OCI-LY7 (cell line): ENCODE results near the gene DNAL4. TPM values are rescaled to one million over a fixed set of nuclear protein-coding genes. Genes with fewer than 3 reads are reported as not detected.

Experiments
- BruUV-seq: library from RNA; stranded (reverse); fragments of 400-500 nt; replicated peaks from 2 replicates; lab custom pipeline; 2021; lab: Mats Ljungman, UMichigan
- CTCF ChIA-PET: fragments of 300-600 bp; sonication (Branson Sonifier 250); formaldehyde crosslinking; loops from one replicate; lab custom pipeline; 2022; ENCODE audit warnings: antibody characterized with exemption; ENCODE audit not compliant: unreplicated experiment; lab: Charles Lee
- POLR2A ChIA-PET: fragments of 300-600 bp; sonication (Branson Sonifier 250); formaldehyde crosslinking; loops from one replicate; lab custom pipeline; 2022; ENCODE audit warnings: antibody characterized with exemption; lab: Charles Lee
- DNase-seq: peaks from one replicate; pipeline ENCODE4 v3.0.0-alpha.2; 2015; ENCODE audit warnings: low spot score
- H2AFZ ChIP-seq: fragments of 200-600 bp; sonication (generic), shearing (Covaris generic); 2 replicates; pipeline ENCODE4 v1.6.1; 2014; ENCODE audit warnings: mild to moderate bottlenecking, antibody characterized with exemption, low read length, moderate library complexity
- H3K27ac ChIP-seq: fragments of 200-600 bp; sonication (generic); 2 replicates; pipeline ENCODE4 v1.5.1; 2014; ENCODE audit warnings: mixed run types, low read depth, mild to moderate bottlenecking, moderate library complexity, low read length, inconsistent platforms; ENCODE audit not compliant: poor library complexity, severe bottlenecking
- H3K36me3 ChIP-seq: fragments of 200-600 bp; sonication (generic); 2 replicates; pipeline ENCODE4 v1.6.1; 2014; ENCODE audit warnings: mild to moderate bottlenecking, antibody characterized with exemption, low read length, moderate library complexity, mixed read lengths; ENCODE audit not compliant: insufficient read depth
- H3K4me1 ChIP-seq: fragments of 200-600 bp; sonication (generic); 2 replicates; pipeline ENCODE4 v1.5.1; 2014; ENCODE audit warnings: mild to moderate bottlenecking, low read length; ENCODE audit not compliant: insufficient read depth, poor library complexity, severe bottlenecking
- H3K4me2 ChIP-seq: fragments of 200-600 bp; sonication (generic); 2 replicates; pipeline ENCODE4 v1.6.1; 2014; ENCODE audit warnings: mild to moderate bottlenecking, low read length
- H3K4me3 ChIP-seq: fragments of 200-600 bp; sonication (generic); 2 replicates; pipeline ENCODE4 v1.5.1; 2014; ENCODE audit warnings: mild to moderate bottlenecking, low read depth, low read length; ENCODE audit not compliant: poor library complexity, severe bottlenecking
- H3K79me2 ChIP-seq: fragments of 200-600 bp; sonication (generic); 2 replicates; pipeline ENCODE4 v1.6.1; 2016; ENCODE audit warnings: low read depth, mild to moderate bottlenecking, low read length, moderate library complexity, mixed read lengths; ENCODE audit not compliant: insufficient read depth
- H3K9me2 ChIP-seq: fragments of 200-600 bp; sonication (generic); 2 replicates; pipeline ENCODE4 v1.6.1; 2016; ENCODE audit warnings: mild to moderate bottlenecking, low read length, mixed read lengths; ENCODE audit not compliant: insufficient read depth
- H3K9me3 ChIP-seq: fragments of 200-600 bp; sonication (generic); 2 replicates; pipeline ENCODE4 v1.6.1; 2014; ENCODE audit warnings: mild to moderate bottlenecking, mixed run types, low read length, mixed read lengths
- H4K20me1 ChIP-seq: fragments of 200-600 bp; sonication (generic); 2 replicates; pipeline ENCODE4 v1.6.1; 2014; ENCODE audit warnings: mild to moderate bottlenecking, antibody characterized with exemption, low read length, moderate library complexity, mixed read lengths; ENCODE audit not compliant: insufficient read depth
- CTCF ChIP-seq: fragments of 200-600 bp; sonication (generic); conservative IDR thresholded peaks from 2 replicates; pipeline ENCODE4 v1.5.1; 2014; ENCODE audit warnings: mild to moderate bottlenecking, antibody characterized with exemption, low read length, moderate library complexity, mixed read lengths
- EZH2phosphoT487 ChIP-seq: fragments of 200-600 bp; sonication (generic); IDR thresholded peaks from 2 replicates; pipeline ENCODE4 v1.6.1; 2018; ENCODE audit warnings: low read depth, borderline replicate concordance, mild to moderate bottlenecking, mixed run types, antibody characterized with exemption, low read length, moderate library complexity, mixed read lengths
- intact Hi-C: fragments of 100-400 bp; cut with micrococcal nuclease; formaldehyde crosslinking; loops from one replicate; pipeline ENCODE4 v1.10.0; 2022; ENCODE audit not compliant: unreplicated experiment
- total RNA-seq, 2 experiments: library from RNA; depleted of rRNA in 1 of 2; stranded (reverse); fragments of >200 nt in 1 of 2; shearing (Covaris generic) in 1 of 2; gene quantifications; 2 replicates each; pipeline ENCODE4 v1.2.3, GENCODE V29; 2014 to 2022

Gene DNAL4
- total RNA-seq, 2 experiments from 2014 or later, result 6.6 to 7.1 TPM

DNA sequence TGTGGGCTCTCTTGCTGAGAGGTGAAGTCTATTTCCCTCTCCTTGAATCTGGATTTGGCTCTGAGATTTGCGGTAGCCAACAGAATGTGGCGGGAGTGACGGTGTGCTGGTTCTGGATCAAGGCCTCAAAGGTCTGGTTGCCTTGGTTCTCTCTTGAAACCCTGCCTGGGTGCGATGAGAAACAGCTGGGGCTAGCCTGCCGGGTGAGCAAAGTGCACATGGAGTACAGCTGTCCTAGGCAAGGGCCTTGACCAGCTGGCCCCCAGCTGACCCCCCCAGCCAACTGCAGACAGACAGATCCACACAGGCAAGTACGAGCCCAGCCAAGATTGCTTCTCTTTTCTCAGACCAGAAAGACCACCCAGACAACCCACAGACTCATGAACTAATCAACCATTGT, 49.0 kb downstream of the DNAL4 start:
- TF ChIP-seq CTCF (no peak), EZH2phosphoT487 (no peak)
- intact Hi-C loops, result no loop called here
- ChIA-PET POLR2A (interaction anchor here (0.5 kb wide), 1 partner anchor 12 kb away, joined by 3 read pairs; no protein-coding TSS in a partner anchor), CTCF (interaction anchor here (0.6 kb wide), 1 partner anchor 175 kb away, joined by 3 read pairs; no protein-coding TSS in a partner anchor)
- H3K9me2 ChIP-seq, result no peaks in the 10 kb centered on the region
- H3K36me3 ChIP-seq, result peaks cover 95% of the 10 kb centered on the region
- H3K27ac ChIP-seq, result no peak overlapping the region
- no peaks in the 10 kb centered on the region for H3K9me3 ChIP-seq
- no peak overlapping the region for H2AFZ ChIP-seq
- H3K4me1 ChIP-seq, result no peaks in the 10 kb centered on the region
- H3K79me2 ChIP-seq, result no peaks in the 10 kb centered on the region
- no peak for DNase-seq
- no peak overlapping the region for H3K4me3 ChIP-seq
- no TSS peak for BruUV-seq
- no peak overlapping the region for H3K4me2 ChIP-seq
- no peaks in the 10 kb centered on the region for H4K20me1 ChIP-seq

- Histone ChIP-seq H3K4me1 (no peaks in the 10 kb centered on the region), H3K9me2 (no peaks in the 10 kb centered on the region), H3K36me3 (peaks cover 97% of the 10 kb centered on the region), H3K4me2 (no peak overlapping the region), H3K27ac (no peak overlapping the region), H3K4me3 (no peak overlapping the region), H3K9me3 (no peaks in the 10 kb centered on the region), H2AFZ (no peak overlapping the region), H3K79me2 (no peaks in the 10 kb centered on the region), H4K20me1 (no peaks in the 10 kb centered on the region)
- ChIA-PET CTCF (interaction anchor here (0.9 kb wide), 1 partner anchor 28 kb away, joined by 3 read pairs; no protein-coding TSS in a partner anchor), POLR2A (no interaction called here)
- BruUV-seq, result TSS peak; percentile 53
- DNase-seq, result no peak
- no peak for TF ChIP-seq EZH2phosphoT487
- TF ChIP-seq CTCF, result no peak
- intact Hi-C loops, result no loop called here
Observed at GRCh38 chr22:38742176-38742942, 51.6 kb downstream of the DNAL4 start.

DNA sequence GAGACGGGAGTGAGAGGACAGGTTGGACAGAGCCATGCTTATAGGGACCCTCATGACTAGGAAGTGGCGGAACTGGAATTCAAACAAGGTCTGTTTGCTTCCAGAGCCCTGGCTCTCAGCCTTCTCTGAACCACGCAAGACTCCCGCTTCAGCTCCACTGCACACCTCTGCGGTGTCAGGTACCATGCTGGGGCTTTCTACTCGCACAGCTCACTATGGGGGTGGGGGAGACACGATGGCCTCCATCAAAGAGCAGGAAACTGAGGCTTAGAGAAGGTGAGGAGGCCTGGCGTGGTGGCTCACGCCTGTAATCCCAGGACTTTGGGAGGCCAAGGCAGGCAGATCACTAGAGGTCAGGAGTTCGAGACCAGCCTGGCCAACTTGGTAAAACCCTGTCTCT, 52.4 kb downstream of the DNAL4 start:
- no peak for TF ChIP-seq CTCF
- no peak for TF ChIP-seq EZH2phosphoT487
- no peak overlapping the region for H2AFZ ChIP-seq
- no peaks in the 10 kb centered on the region for H4K20me1 ChIP-seq
- no peak overlapping the region for H3K4me2 ChIP-seq
- H3K36me3 ChIP-seq, result peaks cover 99% of the 10 kb centered on the region
- CTCF ChIA-PET, result no interaction called here
- intact Hi-C loops, result no loop called here
- no peaks in the 10 kb centered on the region for H3K9me3 ChIP-seq
- no peak overlapping the region for H3K27ac ChIP-seq
- no TSS peak for BruUV-seq
- H3K9me2 ChIP-seq, result no peaks in the 10 kb centered on the region
- no peaks in the 10 kb centered on the region for H3K4me1 ChIP-seq
- no peak overlapping the region for H3K4me3 ChIP-seq
- POLR2A ChIA-PET, result no interaction called here
- H3K79me2 ChIP-seq, result no peaks in the 10 kb centered on the region
- DNase-seq, result no peak
